ENCODE results near the gene GRIK5.
"Not testable (repeated sequence)": the region's sequence is repeated elsewhere in the genome, so short reads cannot be mapped to it uniquely, and the experiment has no call there.

GRIK5 gene

DNA sequence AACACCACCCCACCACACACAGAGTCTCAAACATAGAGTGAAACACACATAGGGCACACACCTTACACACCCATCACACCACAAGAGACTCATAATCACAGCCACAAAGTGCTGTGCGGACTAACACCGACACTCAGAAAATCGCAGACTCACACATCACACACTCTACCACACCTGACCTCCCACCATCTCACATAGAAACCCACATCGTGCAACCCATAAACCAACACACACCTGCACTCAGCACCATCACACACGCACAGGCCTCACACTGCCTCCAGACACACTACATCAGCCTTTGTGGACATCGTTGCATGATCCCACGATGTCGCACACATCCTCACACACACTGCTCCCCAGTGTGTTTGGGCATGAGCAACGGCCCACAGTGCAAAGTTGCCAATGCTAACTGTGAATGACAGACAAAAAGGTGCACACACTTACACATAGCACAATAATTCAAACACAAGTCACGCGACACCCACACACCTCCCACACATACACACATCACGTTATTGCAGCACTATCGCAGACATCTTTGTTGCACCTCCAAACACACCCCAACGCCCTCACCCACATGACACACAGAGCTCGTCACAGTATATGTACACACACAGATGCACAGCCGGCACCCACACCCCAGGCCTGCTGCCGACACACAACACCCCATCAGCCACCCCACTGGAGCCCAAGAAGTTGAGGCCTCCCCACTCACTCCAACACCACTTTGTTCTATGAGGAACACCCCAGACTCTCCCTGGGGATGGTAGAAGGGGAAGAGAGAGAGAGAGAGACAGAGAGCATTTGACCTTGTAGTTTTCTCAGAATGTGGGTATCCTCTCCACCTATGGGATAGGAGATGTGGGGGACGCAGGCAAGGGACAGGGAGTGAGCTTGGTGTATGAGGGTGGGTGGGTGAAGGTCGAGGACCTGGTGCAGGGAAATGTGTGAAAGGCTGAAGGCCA lies 74.7 kb downstream of the GRIK5 start:
- FAIRE-seq (no peak), DNase-seq (ENCODE audit: extremely low spot score, insufficient read length, low read depth) (no peak)

GRCh38 chr19:41994521-41994971 lies 75.5 kb downstream of the GRIK5 start:
- FAIRE-seq (no peak), DNase-seq (ENCODE audit: extremely low spot score, insufficient read length, low read depth) (no peak)

DNA sequence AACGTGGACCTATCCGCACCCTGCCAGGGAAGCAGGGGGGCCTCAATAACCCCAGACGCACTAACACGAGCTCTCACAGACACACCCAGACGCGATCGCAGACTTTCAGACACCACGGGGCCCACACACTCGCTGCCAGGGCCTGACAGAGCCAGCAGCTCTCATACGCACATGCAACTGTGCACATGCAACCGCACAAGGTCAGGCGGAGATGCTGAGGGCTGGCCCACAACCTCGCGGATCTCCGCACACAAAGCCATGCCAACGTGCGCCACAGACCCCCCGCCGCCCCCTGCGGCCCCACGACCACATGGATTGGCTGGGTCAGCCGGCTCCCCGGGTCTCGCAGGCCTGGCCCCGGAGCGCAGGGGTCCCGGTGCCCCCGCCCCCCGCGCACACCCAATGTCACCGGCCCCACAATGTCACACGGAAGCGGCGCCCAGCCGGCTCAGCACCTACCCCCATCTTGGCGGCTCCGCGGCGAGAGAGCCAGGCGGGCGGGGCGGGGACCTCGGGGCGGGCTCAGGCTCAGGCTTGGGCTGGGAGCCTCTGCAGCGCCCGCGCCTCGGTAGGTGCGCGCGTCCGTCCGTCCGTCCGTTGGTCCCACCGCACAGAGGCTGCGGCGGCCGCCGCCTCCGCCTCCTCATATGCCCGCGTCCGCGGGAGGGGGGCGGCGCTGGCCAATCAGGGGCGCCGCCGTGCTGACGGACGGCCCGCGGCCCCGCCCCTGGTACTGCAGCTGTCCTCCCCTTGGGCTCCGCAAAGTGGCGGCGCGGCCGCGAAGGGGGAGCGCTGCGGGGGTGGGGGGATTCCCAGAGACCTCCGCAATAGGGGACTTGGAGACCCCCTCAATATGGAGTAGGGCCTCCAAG lies 76.2 kb downstream of the GRIK5 start, which contains the start of gene ATP1A3:
Gene ATP1A3 (minus strand): TSS at position 619 of the 872 bp plus-strand sequence. CDS start 154 bp downstream, at position 465.
- DNase-seq (ENCODE audit: extremely low spot score, insufficient read length, low read depth) (peak; percentile 75), FAIRE-seq (no peak)

GRCh38 chr19:41991925-41992569 lies 78.0 kb downstream of the GRIK5 start:
- not testable (repeated sequence) for DNase-seq (ENCODE audit: extremely low spot score, insufficient read length, low read depth); FAIRE-seq

- DNase-seq (ENCODE audit: extremely low spot score, insufficient read length, low read depth) (no peak), FAIRE-seq (no peak)
Measured at GRCh38 chr19:41991025-41991424, 79.0 kb downstream of the GRIK5 start.

- no peak for FAIRE-seq
Measured at GRCh38 chr19:41990615-41991014, 79.4 kb downstream of the GRIK5 start.

GRCh38 chr19:41990028-41990427 lies 80.0 kb downstream of the GRIK5 start:
- no peak for DNase-seq (ENCODE audit: extremely low spot score, insufficient read length, low read depth)
- FAIRE-seq = no peak

More at GRCh38 chr19:41990615-41991014, 79.4 kb downstream of the GRIK5 start:
- DNase-seq (ENCODE audit: extremely low spot score, insufficient read length, low read depth) = no peak

GRCh38 chr19:41988947-41989346 lies 81.1 kb downstream of the GRIK5 start:
- DNase-seq (ENCODE audit: extremely low spot score, insufficient read length, low read depth) = no peak
- no peak for FAIRE-seq

- no peak for FAIRE-seq
Measured at GRCh38 chr19:41987141-41987860, 82.7 kb downstream of the GRIK5 start.

DNA sequence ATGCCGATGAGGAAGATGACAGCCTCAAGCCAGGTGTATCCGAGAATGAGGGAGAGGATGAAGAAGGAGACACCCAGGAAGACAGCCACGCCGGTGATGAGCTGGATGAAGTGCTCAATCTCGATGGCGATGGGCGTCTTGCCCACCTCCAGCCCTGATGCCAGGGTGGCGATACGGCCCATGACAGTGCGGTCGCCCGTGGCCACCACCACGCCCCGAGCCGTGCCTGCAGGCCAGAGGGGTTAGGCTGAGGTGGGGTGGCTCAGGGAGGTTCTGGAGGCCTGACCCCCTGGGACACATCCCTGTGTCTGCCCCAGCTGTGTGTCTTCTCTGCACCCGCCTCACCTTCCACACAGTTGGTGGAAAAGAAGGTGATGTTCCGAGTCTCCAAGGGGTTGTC lies 85.0 kb downstream of the GRIK5 start:
- DNase-seq (ENCODE audit: extremely low spot score, insufficient read length, low read depth) = no peak
- FAIRE-seq = no peak

More at GRCh38 chr19:41987141-41987860, 82.7 kb downstream of the GRIK5 start:
- DNase-seq (ENCODE audit: extremely low spot score, insufficient read length, low read depth) = no peak

- FAIRE-seq = no peak
- DNase-seq (ENCODE audit: extremely low spot score, insufficient read length, low read depth) = no peak
Measured at GRCh38 chr19:41981724-41982123, 88.3 kb downstream of the GRIK5 start.

GRCh38 chr19:41978470-41978869 lies 91.5 kb downstream of the GRIK5 start:
- DNase-seq (ENCODE audit: extremely low spot score, insufficient read length, low read depth) = no peak
- FAIRE-seq = no peak

GRCh38 chr19:41977916-41978315 lies 92.1 kb downstream of the GRIK5 start:
- FAIRE-seq (no peak), DNase-seq (ENCODE audit: extremely low spot score, insufficient read length, low read depth) (no peak)

DNA sequence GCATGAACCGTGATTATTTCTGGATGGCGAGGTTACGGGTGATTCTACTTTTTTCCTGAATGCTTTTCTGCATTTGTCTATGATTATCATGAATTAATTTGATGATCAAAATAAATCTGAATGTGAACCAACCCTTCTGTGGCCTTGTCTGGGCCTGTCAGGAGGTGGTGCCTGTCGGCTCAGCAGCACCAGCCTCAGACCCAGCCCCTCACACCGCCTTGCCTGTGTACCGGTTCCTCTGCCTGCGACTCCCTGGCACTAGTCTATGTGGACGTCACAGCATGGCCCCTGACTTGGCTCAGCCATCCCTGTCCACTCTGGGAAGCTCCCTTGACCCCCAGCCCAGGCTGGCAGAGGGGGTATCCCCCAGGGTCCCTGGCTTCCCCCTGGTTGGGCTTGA lies 95.4 kb downstream of the GRIK5 start:
- FAIRE-seq (no peak), DNase-seq (ENCODE audit: extremely low spot score, insufficient read length, low read depth) (no peak)

DNA sequence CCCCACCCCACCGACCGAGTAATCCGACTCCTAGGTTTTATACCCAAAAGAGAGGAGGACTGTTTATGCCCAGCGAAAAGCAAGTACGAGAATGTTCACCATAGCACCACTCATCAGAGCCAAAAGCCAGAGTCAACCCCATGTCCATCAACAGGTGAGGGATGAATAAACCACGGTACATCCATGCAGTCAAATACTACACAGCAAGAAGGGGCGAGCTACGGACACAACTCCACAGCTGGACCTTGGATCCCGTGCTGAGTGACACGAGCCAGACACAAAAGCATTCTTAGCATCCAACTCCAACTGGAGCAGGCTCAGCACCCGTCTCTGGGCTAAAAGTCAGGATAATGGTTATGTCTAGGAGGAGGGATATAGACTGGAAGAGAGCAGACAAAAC lies 98.6 kb downstream of the GRIK5 start:
- DNase-seq (ENCODE audit: extremely low spot score, insufficient read length, low read depth) = no peak
- FAIRE-seq = no peak

GRCh38 chr19:41969772-41970458 lies 100.1 kb downstream of the GRIK5 start:
- DNase-seq (ENCODE audit: extremely low spot score, insufficient read length, low read depth) (no peak), FAIRE-seq (no peak)

GRCh38 chr19:41968751-41969595 lies 101.0 kb downstream of the GRIK5 start:
- DNase-seq (ENCODE audit: extremely low spot score, insufficient read length, low read depth) (no peak), FAIRE-seq (no peak)

Measured in GM18507 (cell line).